ENCODE measurements around the gene HIP1R.

Gene HIP1R

DNA sequence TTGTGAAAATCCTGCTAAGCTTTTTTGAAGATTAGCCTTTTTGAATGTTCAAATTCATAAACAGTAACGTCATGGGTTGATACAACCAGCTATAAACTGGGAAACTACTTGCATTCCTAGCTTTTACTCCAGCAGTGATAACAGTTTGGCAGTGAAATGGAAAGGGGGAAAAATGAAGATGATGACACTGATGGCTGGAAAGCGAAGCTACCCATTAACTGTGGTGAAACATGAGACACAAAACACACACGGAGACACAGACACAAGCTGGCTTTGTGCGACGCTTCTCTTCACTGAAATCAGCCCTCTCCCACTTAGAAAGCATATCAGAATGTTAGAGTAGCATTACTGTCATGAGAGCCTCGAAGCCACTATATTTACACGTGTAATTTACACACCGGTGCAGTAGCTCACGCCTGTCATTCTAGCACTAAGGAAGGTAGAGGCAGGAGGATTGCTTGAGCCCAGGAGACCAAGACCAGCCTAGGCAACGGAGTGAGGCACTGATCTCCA lies 45.0 kb downstream of the HIP1R start:
- TF ChIP-seq, protein P1, sequence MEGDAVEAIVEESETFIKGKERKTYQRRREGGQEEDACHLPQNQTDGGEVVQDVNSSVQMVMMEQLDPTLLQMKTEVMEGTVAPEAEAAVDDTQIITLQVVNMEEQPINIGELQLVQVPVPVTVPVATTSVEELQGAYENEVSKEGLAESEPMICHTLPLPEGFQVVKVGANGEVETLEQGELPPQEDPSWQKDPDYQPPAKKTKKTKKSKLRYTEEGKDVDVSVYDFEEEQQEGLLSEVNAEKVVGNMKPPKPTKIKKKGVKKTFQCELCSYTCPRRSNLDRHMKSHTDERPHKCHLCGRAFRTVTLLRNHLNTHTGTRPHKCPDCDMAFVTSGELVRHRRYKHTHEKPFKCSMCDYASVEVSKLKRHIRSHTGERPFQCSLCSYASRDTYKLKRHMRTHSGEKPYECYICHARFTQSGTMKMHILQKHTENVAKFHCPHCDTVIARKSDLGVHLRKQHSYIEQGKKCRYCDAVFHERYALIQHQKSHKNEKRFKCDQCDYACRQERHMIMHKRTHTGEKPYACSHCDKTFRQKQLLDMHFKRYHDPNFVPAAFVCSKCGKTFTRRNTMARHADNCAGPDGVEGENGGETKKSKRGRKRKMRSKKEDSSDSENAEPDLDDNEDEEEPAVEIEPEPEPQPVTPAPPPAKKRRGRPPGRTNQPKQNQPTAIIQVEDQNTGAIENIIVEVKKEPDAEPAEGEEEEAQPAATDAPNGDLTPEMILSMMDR (conservative IDR thresholded peaks at IDR 0.05) = no peak
- no peak overlapping the region for H3K27ac ChIP-seq

DNA sequence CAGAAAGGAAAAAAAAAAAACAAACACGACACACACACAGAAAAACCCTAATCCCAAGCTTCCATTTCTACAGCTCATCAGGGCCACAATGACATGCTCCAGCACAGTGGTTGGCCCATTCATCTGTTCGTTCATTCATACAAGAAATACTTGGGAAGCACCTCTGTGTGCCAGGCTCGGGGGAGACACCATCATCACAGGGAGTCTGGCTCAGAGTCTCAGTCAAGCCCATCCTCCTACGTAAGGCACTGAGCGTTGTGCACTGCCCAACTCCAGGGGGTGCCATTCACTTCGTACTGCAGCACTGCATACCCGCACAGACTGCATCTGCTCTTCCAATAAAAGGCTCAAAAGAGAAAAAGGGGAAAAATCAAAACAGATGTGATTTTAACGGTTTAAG lies 45.4 kb downstream of the HIP1R start:
- TF ChIP-seq, protein P1 (conservative IDR thresholded peaks at IDR 0.05) = peak; percentile 23; the same call in 1 of the 2 replicates
- no peak overlapping the region for H3K27ac ChIP-seq

DNA sequence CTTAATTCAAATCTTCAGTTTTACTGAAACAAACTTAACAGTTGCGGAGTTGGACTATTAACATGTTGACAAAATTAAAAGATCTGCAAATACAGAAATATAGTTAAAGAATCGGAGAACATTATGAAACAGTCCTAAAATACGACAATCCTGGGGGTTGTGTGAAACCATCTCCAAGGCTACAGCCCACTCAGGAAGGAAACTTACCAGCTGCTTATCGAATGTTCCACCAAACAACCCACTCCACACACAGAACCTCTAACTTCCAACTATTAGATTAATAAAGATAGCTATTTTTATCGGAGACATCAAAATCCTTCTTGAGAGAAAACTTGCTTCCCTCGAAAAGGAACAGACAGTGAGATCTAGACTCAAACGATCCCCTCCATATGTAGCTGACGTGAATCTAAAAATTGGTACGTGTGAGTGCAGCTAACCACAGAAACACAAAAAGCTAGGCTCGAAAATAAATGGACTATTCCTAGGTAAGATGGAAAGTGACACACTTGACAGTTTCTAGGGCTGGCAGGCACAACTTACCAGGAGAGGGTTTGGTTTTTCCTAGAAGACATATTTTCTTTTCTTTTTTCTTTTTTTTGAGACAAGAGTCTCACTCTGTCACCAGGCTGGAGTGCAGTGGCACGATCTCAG lies 47.8 kb downstream of the HIP1R start:
- TF ChIP-seq, protein P1 (conservative IDR thresholded peaks at IDR 0.05) = no peak
- no peak overlapping the region for H3K27ac ChIP-seq

DNA sequence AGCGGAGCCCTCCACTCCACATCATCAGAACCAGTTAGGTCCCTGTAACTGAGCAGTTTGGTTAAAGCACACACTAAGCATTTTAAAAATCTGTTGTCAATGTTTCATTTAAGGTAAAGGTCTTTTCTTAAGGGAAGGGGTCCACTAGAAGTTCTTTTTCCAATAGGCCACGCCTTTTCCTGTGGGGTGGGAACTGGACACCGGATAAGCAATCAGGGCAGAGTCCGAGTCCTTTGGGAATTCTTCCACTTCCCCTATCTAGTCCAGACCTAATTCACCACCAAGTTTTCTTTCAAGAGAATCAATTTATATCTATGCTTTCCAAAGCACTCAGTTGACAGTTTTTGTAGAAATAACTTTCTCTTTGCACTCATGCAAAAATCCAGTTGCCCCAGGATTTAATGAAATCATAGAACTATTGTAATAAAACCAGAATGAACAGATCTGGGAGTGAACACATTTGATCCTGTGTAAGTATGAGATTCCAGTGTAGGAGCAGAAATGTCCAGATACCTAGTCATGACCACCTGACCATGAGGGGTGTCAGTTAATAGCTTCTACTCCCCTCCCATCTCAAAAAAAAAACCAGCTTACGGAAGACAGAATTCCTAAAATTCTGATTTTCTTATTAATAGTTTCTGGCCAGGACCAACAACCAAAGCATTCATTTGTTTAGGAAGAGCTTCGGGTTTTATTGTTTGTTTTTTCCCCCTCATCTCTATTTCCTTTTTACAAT lies 49.0 kb downstream of the HIP1R start:
- no peak overlapping the region for H3K27ac ChIP-seq
- TF ChIP-seq, protein P1 (conservative IDR thresholded peaks at IDR 0.05) = no peak

DNA sequence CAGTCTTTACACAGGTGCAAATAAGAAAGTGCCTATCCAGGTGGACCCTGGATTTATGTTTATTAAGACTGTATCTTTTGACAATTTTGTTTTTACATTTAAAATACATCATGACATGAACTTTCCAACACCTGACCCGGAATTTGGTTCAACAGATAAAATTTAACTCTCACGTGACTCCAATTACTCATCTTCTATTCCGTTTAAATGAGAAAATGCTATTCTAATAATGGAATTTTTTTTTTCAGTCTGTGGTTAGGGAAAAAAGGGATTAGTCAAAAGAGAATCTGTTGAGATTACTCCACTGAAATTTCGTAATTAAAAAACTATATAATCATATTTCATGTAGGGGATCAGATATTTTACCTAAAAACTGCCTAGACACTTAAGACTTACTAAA lies 49.6 kb downstream of the HIP1R start:
- TF ChIP-seq, protein P1 (conservative IDR thresholded peaks at IDR 0.05) = no peak
- no peak overlapping the region for H3K27ac ChIP-seq

DNA sequence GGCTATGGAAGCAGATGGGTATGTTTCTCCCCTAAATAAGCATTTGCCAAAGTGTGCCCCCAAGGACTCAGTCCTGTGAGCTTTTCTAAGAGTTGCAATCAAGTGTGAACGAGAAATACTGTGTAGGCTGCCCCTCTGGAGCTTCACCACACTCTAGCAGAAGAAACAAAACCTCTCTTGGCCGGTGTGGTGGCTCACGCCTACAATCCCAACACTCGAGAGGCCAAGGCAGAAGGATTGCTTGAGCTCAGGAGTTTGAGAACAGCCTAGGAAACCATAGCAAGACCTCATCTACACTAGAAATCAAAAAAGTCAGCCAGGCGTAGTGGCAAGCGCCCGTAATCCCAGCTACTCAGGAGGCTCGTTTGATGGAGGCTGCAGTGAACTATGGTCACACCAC lies 50.9 kb downstream of the HIP1R start:
- H3K27ac ChIP-seq = no peak overlapping the region

More for the DNA sequence above, 50.9 kb downstream of the HIP1R start:
- TF ChIP-seq, protein P1 (conservative IDR thresholded peaks at IDR 0.05) = no peak

Measured in VCaP (cell line).